IMR-90 (cell line): ENCODE measurements around the gene HOXA3. TPM values are rescaled to one million over a fixed set of nuclear protein-coding genes. Genes with fewer than 3 reads are reported as not detected.

Experiments used
- ATAC-seq: fragments of 200-7000 bp; cut with Tn5 transposase; 2 replicates; pipeline ENCODE4 v1.9.1; 2020; ENCODE audit warnings: low read depth, mild to moderate bottlenecking, moderate library complexity
- BruUV-seq: library from RNA; stranded (reverse); fragments of 400-500 nt; replicated peaks from 2 replicates; lab custom pipeline; 2021; lab: Mats Ljungman, UMichigan
- CTCF ChIA-PET: fragments of 300-600 bp; formaldehyde crosslinking; extraction: SDS; loops from one replicate; lab custom pipeline; 2021; ENCODE audit warnings: antibody characterized with exemption; lab: Yijun Ruan, JAX
- POLR2A ChIA-PET: fragments of 300-600 bp; sonication (Branson Sonifier 250); formaldehyde crosslinking; loops from one replicate; lab custom pipeline; 2022; ENCODE audit warnings: antibody characterized with exemption; ENCODE audit not compliant: unreplicated experiment; lab: Charles Lee
- DNase-seq: peaks from one replicate; pipeline ENCODE4 v3.0.0; 2013
- H2AFZ ChIP-seq: replicated peaks from 2 replicates; pipeline ENCODE3; 2013; ENCODE audit warnings: low read length, mild to moderate bottlenecking; ENCODE audit not compliant: poor library complexity
- H2AK5ac ChIP-seq: 2 replicates; pipeline ENCODE4 v1.6.1; 2013; ENCODE audit warnings: low read depth, low read length, inconsistent platforms
- H2AK9ac ChIP-seq: replicated peaks from 2 replicates; pipeline ENCODE3; 2013; ENCODE audit warnings: mild to moderate bottlenecking, low read depth, low read length, moderate library complexity; ENCODE audit not compliant: poor library complexity
- H2BK120ac ChIP-seq: 2 replicates; pipeline ENCODE4 v1.6.1; 2013; ENCODE audit warnings: low read depth, low read length, inconsistent platforms
- H2BK15ac ChIP-seq: 3 replicates; pipeline ENCODE4 v1.6.1; 2013; ENCODE audit warnings: low read depth, low read length, inconsistent platforms
- H2BK20ac ChIP-seq: 2 replicates; pipeline ENCODE4 v1.6.1; 2013; ENCODE audit warnings: low read depth, mild to moderate bottlenecking, inconsistent platforms, low read length, moderate library complexity
- H2BK5ac ChIP-seq: 2 replicates; pipeline ENCODE4 v1.6.1; 2013; ENCODE audit warnings: mild to moderate bottlenecking, low read depth, low read length, inconsistent platforms; ENCODE audit not compliant: poor library complexity, severe bottlenecking
- H3K14ac ChIP-seq: replicated peaks from 2 replicates; pipeline ENCODE4 v1.6.1; 2013; ENCODE audit warnings: low read depth, low read length, inconsistent platforms
- H3K18ac ChIP-seq: 2 replicates; pipeline ENCODE4 v1.6.1; 2013; ENCODE audit warnings: low read depth, low read length, control low read depth
- H3K23ac ChIP-seq: 2 replicates; pipeline ENCODE4 v1.6.1; 2013; ENCODE audit warnings: low read depth, low read length, inconsistent platforms
- H3K27ac ChIP-seq: 2 replicates; pipeline ENCODE4 v1.5.1; 2013; ENCODE audit warnings: mild to moderate bottlenecking, control low read depth, low read length; ENCODE audit not compliant: insufficient read depth
- H3K27me3 ChIP-seq: 2 replicates; pipeline ENCODE4 v1.6.1; 2013; ENCODE audit warnings: low read length; ENCODE audit not compliant: control insufficient read depth, insufficient read depth
- H3K36me3 ChIP-seq: 2 replicates; pipeline ENCODE4 v1.6.1; 2013; ENCODE audit warnings: low read length, mixed read lengths; ENCODE audit not compliant: control insufficient read depth, insufficient read depth
- H3K4ac ChIP-seq: 2 replicates; pipeline ENCODE4 v1.6.1; 2013; ENCODE audit warnings: low read depth, low read length, inconsistent platforms
- H3K4me1 ChIP-seq: 2 replicates; pipeline ENCODE4 v1.6.1; 2013; ENCODE audit warnings: low read length, mixed read lengths; ENCODE audit not compliant: control insufficient read depth, insufficient read depth
- H3K4me2 ChIP-seq: 2 replicates; pipeline ENCODE4 v1.6.1; 2013; ENCODE audit warnings: low read depth, mild to moderate bottlenecking, control low read depth, low read length, moderate library complexity
- H3K4me3 ChIP-seq: 2 replicates; pipeline ENCODE4 v1.5.1; 2013; ENCODE audit warnings: low read depth, mild to moderate bottlenecking, control low read depth, low read length, moderate library complexity; ENCODE audit not compliant: insufficient read depth
- H3K56ac ChIP-seq: 2 replicates; pipeline ENCODE4 v1.6.1; 2013; ENCODE audit warnings: low read length, inconsistent platforms; ENCODE audit not compliant: insufficient read depth; ENCODE audit errors: extremely low read depth
- H3K79me1 ChIP-seq, 2 experiments: 2 replicates each; pipeline ENCODE4 v1.6.1; 2013; ENCODE audit warnings: low read length in 2 of 2, inconsistent platforms in 1 of 2, low read depth in 1 of 2
- H3K9ac ChIP-seq: 2 replicates; pipeline ENCODE4 v1.6.1; 2013; ENCODE audit warnings: low read depth, low read length, control low read depth
- H3K9me1 ChIP-seq: 2 replicates; pipeline ENCODE4 v1.6.1; 2013; ENCODE audit warnings: low read length, inconsistent platforms; ENCODE audit not compliant: insufficient read depth
- H3K9me3 ChIP-seq: 2 replicates; pipeline ENCODE4 v1.6.1; 2013; ENCODE audit warnings: low read length; ENCODE audit not compliant: control insufficient read depth, insufficient read depth
- H4K20me1 ChIP-seq: 2 replicates; pipeline ENCODE4 v1.6.1; 2013; ENCODE audit warnings: low read length, inconsistent platforms; ENCODE audit not compliant: insufficient read depth
- H4K5ac ChIP-seq: 2 replicates; pipeline ENCODE4 v1.6.1; 2013; ENCODE audit warnings: mild to moderate bottlenecking, low read depth, low read length, control low read depth
- H4K8ac ChIP-seq, 2 experiments: 2 replicates each; pipeline ENCODE4 v1.6.1; 2013; ENCODE audit warnings: low read depth in 2 of 2, low read length in 2 of 2, control low read depth in 1 of 2, inconsistent platforms in 1 of 2
- H4K91ac ChIP-seq: 2 replicates; pipeline ENCODE4 v1.6.1; 2013; ENCODE audit warnings: low read depth, low read length, inconsistent platforms; ENCODE audit not compliant: insufficient read depth
- ELK1 ChIP-seq: fragments of 150-350 bp; IDR thresholded peaks from 2 replicates; pipeline ENCODE4 v1.6.1; 2016; ENCODE audit warnings: low read depth, mild to moderate bottlenecking, low read length, moderate library complexity, borderline replicate concordance
- FOS ChIP-seq: fragments of 150-350 bp; IDR thresholded peaks from 2 replicates; pipeline ENCODE4 v1.6.1; 2016; ENCODE audit warnings: low read depth, low read length
- MAFK ChIP-seq: IDR thresholded peaks from 2 replicates; pipeline ENCODE4 v1.6.1; 2012; ENCODE audit warnings: low read depth, low read length, improper control_type of control experiment
- NFE2L2 ChIP-seq: fragments of 150-350 bp; IDR thresholded peaks from 2 replicates; pipeline ENCODE4 v1.6.1; 2016; ENCODE audit warnings: low read depth, mild to moderate bottlenecking, low read length
- POLR2A ChIP-seq: IDR thresholded peaks from 2 replicates; pipeline ENCODE4 v1.6.1; 2012; ENCODE audit warnings: mild to moderate bottlenecking, low read depth, low read length
- RCOR1 ChIP-seq: IDR thresholded peaks from 2 replicates; pipeline ENCODE4 v1.6.1; 2012; ENCODE audit warnings: mild to moderate bottlenecking, low read length, improper control_type of control experiment; ENCODE audit not compliant: insufficient replicate concordance
- RFX5 ChIP-seq: IDR thresholded peaks from 2 replicates; pipeline ENCODE4 v1.8.0; 2012; ENCODE audit warnings: low read depth, mild to moderate bottlenecking, low read length, moderate library complexity
- SMC3 ChIP-seq: fragments of 150-350 bp; IDR thresholded peaks from 2 replicates; pipeline ENCODE4 v1.6.1; 2016; ENCODE audit warnings: low read depth, mild to moderate bottlenecking, antibody characterized with exemption, low read length, moderate library complexity
- WGBS, 2 experiments: methylation state at CpG; one replicate each; pipeline versions ENCODE4 v1.1.5 to v1.1.7; 2013; ENCODE audit warnings: missing lambda C conversion rate in 2 of 2; ENCODE audit not compliant: insufficient read length in 1 of 2; ENCODE audit errors: extremely low coverage in 2 of 2; 5-methylcytosine and 5-hydroxymethylcytosine counted together
- dilution Hi-C: fragments of 300-500 bp; cut with HindIII; formaldehyde crosslinking; loops from one replicate; pipeline ENCODE4 v1.14.3; 2018; ENCODE audit warnings: low sequenced_read_pairs; ENCODE audit not compliant: unreplicated experiment
- in situ Hi-C: fragments of 300-500 bp; cut with MboI; formaldehyde crosslinking; loops from 3 replicates; pipeline ENCODE4 v1.14.3; 2019; ENCODE audit warnings: low sequenced_read_pairs, inconsistent platforms, mixed read lengths
- intact Hi-C: fragments of 100-400 bp; cut with micrococcal nuclease; formaldehyde crosslinking; loops from 2 replicates; pipeline ENCODE4 v1.10.0; 2022
- polyA plus RNA-seq, 3 experiments: library from polyadenylated mRNA; depleted of rRNA; stranded (reverse); fragments of >200 nt; gene quantifications; 2 replicates each; pipeline ENCODE4 v1.2.3, GENCODE V29; 2012; ENCODE audit warnings: low replicate concordance in 1 of 3
- total RNA-seq: library from RNA; depleted of rRNA; stranded (reverse); fragments of >200 nt; gene quantifications from 2 replicates; pipeline ENCODE4 v1.2.3, GENCODE V29; 2012
- TF ChIP-seq, protein P1 (sequence below): fragments of 150-350 bp; IDR thresholded peaks from 2 replicates; pipeline ENCODE4 v1.6.1; 2017; ENCODE audit warnings: mild to moderate bottlenecking, antibody characterized with exemption, low read length, low read depth
- TF ChIP-seq, protein P2 (sequence below): conservative IDR thresholded peaks from 2 replicates; pipeline ENCODE4 v1.5.1; 2012; ENCODE audit warnings: mild to moderate bottlenecking, low read depth, low read length, improper control_type of control experiment

The HOXA3 gene
- total and polyA plus RNA-seq, 2 of the 4 experiments (the other 2 are of a cell fraction), result 0.90 to 5.4 TPM

DNA sequence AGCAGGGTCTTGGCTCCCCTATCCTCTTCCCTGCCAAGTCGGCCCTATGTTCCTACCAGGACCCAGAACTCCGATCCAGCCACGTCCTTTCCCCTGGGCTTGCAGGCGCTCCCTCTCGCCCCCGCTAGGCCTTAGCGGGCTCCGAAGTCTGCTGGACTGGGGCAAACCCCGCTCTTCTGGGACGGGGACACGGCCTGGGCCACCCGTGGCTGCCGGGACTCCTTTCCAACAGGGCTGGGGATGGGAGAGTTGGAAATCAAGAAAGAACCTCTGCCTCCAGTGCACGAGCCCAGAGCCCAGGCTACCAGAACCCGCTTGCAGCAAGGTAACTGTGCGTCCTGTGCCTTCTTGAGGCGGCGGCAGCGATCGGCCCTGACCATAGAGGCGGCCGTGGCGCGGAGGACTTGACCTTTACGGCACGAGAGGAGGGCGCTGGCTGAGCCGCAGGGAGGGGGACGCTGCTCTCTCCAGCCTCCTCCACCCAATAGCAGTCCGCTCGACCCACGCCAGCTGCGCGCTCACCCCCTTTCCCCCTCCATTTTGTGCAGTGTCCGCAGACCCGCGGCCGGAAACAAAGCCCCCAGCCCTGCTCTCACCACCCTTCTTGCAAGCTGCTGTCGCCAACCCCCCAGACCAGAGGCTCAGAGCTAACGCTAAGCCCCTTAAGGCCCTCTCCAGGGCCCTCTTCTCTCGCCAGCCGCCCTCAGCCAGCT is 39.6 kb upstream of the HOXA3 start:
- Histone ChIP-seq H3K27me3 (peaks cover 90% of the 10 kb centered on the region), H4K8ac (no peak overlapping the region), H3K9me1 (no peaks in the 10 kb centered on the region), H3K56ac (no peak overlapping the region), H4K5ac (no peak overlapping the region), H2AFZ (no peak overlapping the region), H3K18ac (no peak overlapping the region), H2BK120ac (no peak overlapping the region), H3K9me3 (peaks cover 16% of the 10 kb centered on the region; the same call in 1 of the 2 replicates), H2BK15ac (no peak overlapping the region), H2BK20ac (no peak overlapping the region), H2BK5ac (no peak overlapping the region), H3K23ac (no peak overlapping the region), H2AK9ac (no peak overlapping the region), H3K4me2 (no peak overlapping the region), H3K79me1 (no peaks in the 10 kb centered on the region), H4K91ac (no peak overlapping the region), H3K14ac (no peak overlapping the region), H3K9ac (no peak overlapping the region), H2AK5ac (no peak overlapping the region), H4K20me1 (peaks cover 8% of the 10 kb centered on the region; the same call in 1 of the 2 replicates), H3K36me3 (no peaks in the 10 kb centered on the region), H3K4me3 (no peak overlapping the region), H3K4me1 (peaks cover 1% of the 10 kb centered on the region; the same call in 1 of the 2 replicates), H3K4ac (no peak overlapping the region), H3K27ac (no peak overlapping the region)
- in situ Hi-C loops, result loop anchor here (10.0 kb wide), 1 partner anchor 883 kb away; no protein-coding TSS in a partner anchor
- BruUV-seq, result no TSS peak
- ChIA-PET CTCF (interaction anchor here (0.7 to 1.3 kb wide), 2 partner anchors 12 to 583 kb away, joined by 3 read pairs; no protein-coding TSS in a partner anchor), POLR2A (no interaction called here)
- TF ChIP-seq, protein P1, sequence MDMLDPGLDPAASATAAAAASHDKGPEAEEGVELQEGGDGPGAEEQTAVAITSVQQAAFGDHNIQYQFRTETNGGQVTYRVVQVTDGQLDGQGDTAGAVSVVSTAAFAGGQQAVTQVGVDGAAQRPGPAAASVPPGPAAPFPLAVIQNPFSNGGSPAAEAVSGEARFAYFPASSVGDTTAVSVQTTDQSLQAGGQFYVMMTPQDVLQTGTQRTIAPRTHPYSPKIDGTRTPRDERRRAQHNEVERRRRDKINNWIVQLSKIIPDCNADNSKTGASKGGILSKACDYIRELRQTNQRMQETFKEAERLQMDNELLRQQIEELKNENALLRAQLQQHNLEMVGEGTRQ, result no peak
- TF ChIP-seq NFE2L2 (no peak), RCOR1 (no peak), MAFK (no peak), POLR2A (no peak), FOS (no peak), SMC3 (no peak), RFX5 (no peak), ELK1 (no peak)
- TF ChIP-seq, protein P2, sequence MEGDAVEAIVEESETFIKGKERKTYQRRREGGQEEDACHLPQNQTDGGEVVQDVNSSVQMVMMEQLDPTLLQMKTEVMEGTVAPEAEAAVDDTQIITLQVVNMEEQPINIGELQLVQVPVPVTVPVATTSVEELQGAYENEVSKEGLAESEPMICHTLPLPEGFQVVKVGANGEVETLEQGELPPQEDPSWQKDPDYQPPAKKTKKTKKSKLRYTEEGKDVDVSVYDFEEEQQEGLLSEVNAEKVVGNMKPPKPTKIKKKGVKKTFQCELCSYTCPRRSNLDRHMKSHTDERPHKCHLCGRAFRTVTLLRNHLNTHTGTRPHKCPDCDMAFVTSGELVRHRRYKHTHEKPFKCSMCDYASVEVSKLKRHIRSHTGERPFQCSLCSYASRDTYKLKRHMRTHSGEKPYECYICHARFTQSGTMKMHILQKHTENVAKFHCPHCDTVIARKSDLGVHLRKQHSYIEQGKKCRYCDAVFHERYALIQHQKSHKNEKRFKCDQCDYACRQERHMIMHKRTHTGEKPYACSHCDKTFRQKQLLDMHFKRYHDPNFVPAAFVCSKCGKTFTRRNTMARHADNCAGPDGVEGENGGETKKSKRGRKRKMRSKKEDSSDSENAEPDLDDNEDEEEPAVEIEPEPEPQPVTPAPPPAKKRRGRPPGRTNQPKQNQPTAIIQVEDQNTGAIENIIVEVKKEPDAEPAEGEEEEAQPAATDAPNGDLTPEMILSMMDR, result no peak
- DNase-seq, result no peak
- no peak for ATAC-seq
- intact Hi-C loops, result loop anchor here (10.0 kb wide), 4 partner anchors 553 to 1913 kb away; partner anchors contain the start of gene TAX1BP1
- dilution Hi-C loops, result no loop called here
- WGBS, 2 experiments, result 10% methylated on average over 10 of the region's 42 CpGs; no CpG with 5 or more reads in 1 of the 2 experiments
